ENCODE measurements around the gene THTPA. TPM values are rescaled to one million over a fixed set of nuclear protein-coding genes. Genes with fewer than 3 reads are reported as not detected.

Gene THTPA
- total RNA-seq, 2 experiments from 2014 or later, result 7.6 to 9.4 TPM

GRCh38 chr14:23540141-23540469 is 16.0 kb upstream of the THTPA start:
- no peaks in the 10 kb centered on the region for H3K27me3 Mint-ChIP-seq
- no peak for DNase-seq
- H3K4me3 Mint-ChIP-seq, result no peak overlapping the region
- no peaks in the 10 kb centered on the region for H3K36me3 Mint-ChIP-seq
- no peaks in the 10 kb centered on the region for H3K9me3 Mint-ChIP-seq
- no peaks in the 10 kb centered on the region for H3K4me1 Mint-ChIP-seq
- no peak overlapping the region for H3K27ac Mint-ChIP-seq

GRCh38 chr14:23542261-23542660 is 13.8 kb upstream of the THTPA start:
- Mint-ChIP-seq H3K27ac (peak overlapping the region; percentile 5), H3K4me3 (no peak overlapping the region), H3K27me3 (no peaks in the 10 kb centered on the region), H3K4me1 (no peaks in the 10 kb centered on the region), H3K9me3 (no peaks in the 10 kb centered on the region), H3K36me3 (no peaks in the 10 kb centered on the region)
- no peak for DNase-seq

- Mint-ChIP-seq H3K9me3 (no peaks in the 10 kb centered on the region), H3K4me3 (no peak overlapping the region), H3K27ac (no peak overlapping the region), H3K27me3 (no peaks in the 10 kb centered on the region), H3K4me1 (no peaks in the 10 kb centered on the region), H3K36me3 (no peaks in the 10 kb centered on the region)
- no peak for DNase-seq
Observed at GRCh38 chr14:23543403-23543802, 12.7 kb upstream of the THTPA start.

GRCh38 chr14:23544511-23545447 is 11.3 kb upstream of the THTPA start:
- no peaks in the 10 kb centered on the region for H3K4me1 Mint-ChIP-seq
- H3K27me3 Mint-ChIP-seq, result no peaks in the 10 kb centered on the region
- H3K36me3 Mint-ChIP-seq, result no peaks in the 10 kb centered on the region
- no peak overlapping the region for H3K4me3 Mint-ChIP-seq
- DNase-seq, result no peak
- no peaks in the 10 kb centered on the region for H3K9me3 Mint-ChIP-seq
- no peak overlapping the region for H3K27ac Mint-ChIP-seq

GRCh38 chr14:23545740-23546365 is 10.2 kb upstream of the THTPA start:
- Mint-ChIP-seq H3K4me1 (no peaks in the 10 kb centered on the region), H3K9me3 (no peaks in the 10 kb centered on the region), H3K27me3 (no peaks in the 10 kb centered on the region), H3K27ac (no peak overlapping the region), H3K36me3 (no peaks in the 10 kb centered on the region), H3K4me3 (no peak overlapping the region)
- DNase-seq, result no peak

- Mint-ChIP-seq H3K36me3 (no peaks in the 10 kb centered on the region), H3K27me3 (no peaks in the 10 kb centered on the region), H3K27ac (no peak overlapping the region), H3K4me1 (no peaks in the 10 kb centered on the region), H3K4me3 (no peak overlapping the region), H3K9me3 (no peaks in the 10 kb centered on the region)
- no peak for DNase-seq
Observed at GRCh38 chr14:23546450-23547035, 9.5 kb upstream of the THTPA start.

- Mint-ChIP-seq H3K27ac (no peak overlapping the region), H3K4me3 (no peak overlapping the region), H3K36me3 (no peaks in the 10 kb centered on the region), H3K4me1 (peaks cover 3% of the 10 kb centered on the region), H3K27me3 (no peaks in the 10 kb centered on the region), H3K9me3 (no peaks in the 10 kb centered on the region)
- DNase-seq, result no peak
Observed at GRCh38 chr14:23547924-23548323, 8.1 kb upstream of the THTPA start.

- no peaks in the 10 kb centered on the region for H3K9me3 Mint-ChIP-seq
- no peak for DNase-seq
- H3K36me3 Mint-ChIP-seq, result no peaks in the 10 kb centered on the region
- no peak overlapping the region for H3K4me3 Mint-ChIP-seq
- no peak overlapping the region for H3K27ac Mint-ChIP-seq
- H3K4me1 Mint-ChIP-seq, result peaks cover 3% of the 10 kb centered on the region
- no peaks in the 10 kb centered on the region for H3K27me3 Mint-ChIP-seq
Observed at GRCh38 chr14:23548351-23549318, 7.4 kb upstream of the THTPA start.

GRCh38 chr14:23550131-23550811 is 5.8 kb upstream of the THTPA start:
- H3K4me3 Mint-ChIP-seq, result no peak overlapping the region
- no peaks in the 10 kb centered on the region for H3K27me3 Mint-ChIP-seq
- H3K9me3 Mint-ChIP-seq, result no peaks in the 10 kb centered on the region
- H3K36me3 Mint-ChIP-seq, result no peaks in the 10 kb centered on the region
- no peak for DNase-seq
- H3K4me1 Mint-ChIP-seq, result peaks cover 7% of the 10 kb centered on the region
- no peak overlapping the region for H3K27ac Mint-ChIP-seq

GRCh38 chr14:23550812-23551265 is 5.2 kb upstream of the THTPA start:
- H3K36me3 Mint-ChIP-seq, result no peaks in the 10 kb centered on the region
- no peaks in the 10 kb centered on the region for H3K9me3 Mint-ChIP-seq
- no peaks in the 10 kb centered on the region for H3K27me3 Mint-ChIP-seq
- peaks cover 9% of the 10 kb centered on the region for H3K4me1 Mint-ChIP-seq
- H3K4me3 Mint-ChIP-seq, result no peak overlapping the region
- H3K27ac Mint-ChIP-seq, result no peak overlapping the region
- no peak for DNase-seq

GRCh38 chr14:23551266-23552028 is 4.6 kb upstream of the THTPA start, which contains the start of gene ZFHX2:
ZFHX2 (minus strand) TSS chr14:23551765; CDS start chr14:23535325, 16,440 bp downstream.
- DNase-seq, result peak; percentile 86
- Mint-ChIP-seq H3K9me3 (no peaks in the 10 kb centered on the region), H3K4me3 (no peak within 1 kb of the TSS), H3K27me3 (no peaks in the 10 kb centered on the region), H3K36me3 (peaks cover under 1% of the 10 kb centered on the region), H3K4me1 (peaks cover 11% of the 10 kb centered on the region), H3K27ac (peak within 1 kb of the TSS; percentile 60)

GRCh38 chr14:23555533-23555881 is 564 bp upstream of the THTPA start:
- Mint-ChIP-seq H3K36me3 (peaks cover 10% of the 10 kb centered on the region), H3K9me3 (no peaks in the 10 kb centered on the region), H3K27ac (peak overlapping the region; percentile 95), H3K27me3 (no peaks in the 10 kb centered on the region), H3K4me3 (peak overlapping the region; percentile 95), H3K4me1 (peaks cover 40% of the 10 kb centered on the region)
- no peak for DNase-seq

GRCh38 chr14:23556700-23557440 is 799 bp downstream of the THTPA start:
- DNase-seq, result no peak
- Mint-ChIP-seq H3K4me1 (peaks cover 39% of the 10 kb centered on the region), H3K27ac (peak overlapping the region; percentile 95), H3K9me3 (no peaks in the 10 kb centered on the region), H3K27me3 (no peaks in the 10 kb centered on the region), H3K36me3 (peaks cover 10% of the 10 kb centered on the region), H3K4me3 (peak overlapping the region; percentile 95)
